HepG2 (cell line): ENCODE results near the gene JPH4. TPM values are rescaled to one million over a fixed set of nuclear protein-coding genes. Genes with fewer than 3 reads are reported as not detected.

ENCODE experiments used
- HCFC1 ChIP-seq: fragments of 150-350 bp; IDR thresholded peaks from 2 replicates; pipeline ENCODE4 v1.6.1; 2014; ENCODE audit warnings: low read depth, low read length
- HOXA3 ChIP-seq: sonication (generic); formaldehyde crosslinking; IDR thresholded peaks from 2 replicates; pipeline ENCODE4 v1.5.0; 2020; ENCODE audit warnings: missing genetic modification reagents
- IKZF4 ChIP-seq: sonication (generic); formaldehyde crosslinking; IDR thresholded peaks from 2 replicates; pipeline ENCODE4 v1.5.1; 2020; ENCODE audit warnings: borderline replicate concordance, mild to moderate bottlenecking, low read depth, missing genetic modification reagents; ENCODE audit errors: not compliant biosample characterization
- TOPORS ChIP-seq: sonication (generic); formaldehyde crosslinking; IDR thresholded peaks from 2 replicates; pipeline ENCODE4 v1.8.0; 2023; ENCODE audit warnings: mild to moderate bottlenecking, missing genetic modification reagents
- ZNF343 ChIP-seq: sonication (generic); formaldehyde crosslinking; IDR thresholded peaks from 2 replicates; pipeline ENCODE4 v1.4.0; 2020; ENCODE audit warnings: mild to moderate bottlenecking, missing genetic modification reagents
- ZNF616 ChIP-seq: sonication (generic); formaldehyde crosslinking; IDR thresholded peaks from 2 replicates; pipeline ENCODE4 v1.5.0; 2020; ENCODE audit warnings: low read depth, mild to moderate bottlenecking, missing genetic modification reagents
- ZNF839 ChIP-seq: sonication (generic); formaldehyde crosslinking; IDR thresholded peaks from 2 replicates; pipeline ENCODE4 v1.4.0; 2020; ENCODE audit warnings: missing genetic modification reagents, mild to moderate bottlenecking, borderline replicate concordance
- polyA plus RNA-seq, 8 experiments: library from polyadenylated mRNA; depleted of rRNA in 3 of 8; stranded (reverse) in 7 of 8; unstranded in 1 of 8; fragments of >200 nt; fragmentation: Illumina TruSeq in 4 of 8; extraction: Trizol in 4 of 8; gene quantifications; 2 replicates each; pipeline versions ENCODE4 v1.2.1 to v1.2.3, GENCODE V29; 2011 to 2016; ENCODE audit warnings: low read depth in 4 of 8, missing spikeins in 1 of 8, mixed read lengths in 1 of 8; ENCODE audit not compliant: insufficient read depth in 1 of 8
- total RNA-seq, 5 experiments: library from RNA; depleted of rRNA; stranded (reverse); fragments of >200 nt; fragmentation: Illumina TruSeq; extraction: Trizol; gene quantifications; 2 replicates each; pipeline ENCODE4 v1.2.3, GENCODE V29; 2016; ENCODE audit warnings: low read depth in 1 of 5
- TF ChIP-seq, protein P1 (sequence below), 2 experiments: sonication (generic) in 1 of 2; formaldehyde crosslinking in 1 of 2; IDR thresholded peaks; 2 replicates each; pipeline versions ENCODE4 v1.6.1 to v1.9.0; 2014 to 2022; ENCODE audit warnings: antibody characterized with exemption in 1 of 2, borderline replicate concordance in 1 of 2, inconsistent platforms in 1 of 2, low read depth in 1 of 2, missing genetic modification reagents in 1 of 2
- TF ChIP-seq, protein P2 (sequence below): sonication (generic); formaldehyde crosslinking; IDR thresholded peaks from 2 replicates; pipeline ENCODE4 v1.4.0; 2020; ENCODE audit warnings: mild to moderate bottlenecking, missing genetic modification reagents
- TF ChIP-seq, protein P3 (sequence below): IDR thresholded peaks from 2 replicates; pipeline ENCODE4 v1.6.1; 2016; ENCODE audit warnings: low read depth, control low read depth

JPH4 gene
- total and polyA plus RNA-seq, 2 of the 13 experiments (the other 11 are each of a cell fraction or from before 2014, with no cell fraction given), result 0.08 to 0.22 TPM

DNA sequence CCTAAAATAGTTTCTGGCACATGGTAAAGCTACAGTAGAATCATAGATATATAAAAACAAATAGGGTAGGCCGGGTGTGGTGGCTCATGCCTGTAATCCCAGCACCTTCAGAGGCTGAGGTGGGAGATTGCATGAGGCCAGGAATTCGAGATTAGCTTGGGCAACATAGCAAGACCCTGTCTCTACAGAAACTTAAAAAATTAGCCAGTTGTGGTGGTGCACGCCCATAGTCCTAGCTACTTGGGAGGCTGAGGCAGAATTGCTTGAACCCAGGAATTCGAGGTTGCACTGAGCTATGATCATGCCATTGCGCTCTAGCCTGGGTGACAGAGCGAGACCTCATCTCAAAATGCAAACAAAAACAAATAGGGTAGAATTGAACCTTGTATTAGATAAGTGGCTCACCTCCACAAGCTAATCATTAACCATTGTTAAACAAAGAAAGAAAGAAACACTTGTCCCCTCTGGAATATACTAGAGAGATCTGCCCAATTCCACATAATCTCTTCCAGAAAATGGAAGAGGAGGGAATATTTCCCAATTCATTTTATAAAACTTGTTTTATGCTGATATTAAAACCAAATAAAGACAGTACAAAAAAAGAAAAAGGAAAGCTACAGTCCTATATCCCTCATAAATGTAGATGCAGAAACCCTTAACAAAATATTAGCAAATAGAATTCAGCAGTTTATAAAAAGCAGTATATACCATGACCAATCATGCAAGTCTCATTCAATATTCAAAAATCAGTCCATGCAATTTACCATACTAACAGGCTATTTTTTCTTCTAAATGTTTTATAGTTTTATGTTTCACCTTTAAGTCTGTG, 34.9 kb upstream of the JPH4 start (continued):
- TF ChIP-seq, protein P1, sequence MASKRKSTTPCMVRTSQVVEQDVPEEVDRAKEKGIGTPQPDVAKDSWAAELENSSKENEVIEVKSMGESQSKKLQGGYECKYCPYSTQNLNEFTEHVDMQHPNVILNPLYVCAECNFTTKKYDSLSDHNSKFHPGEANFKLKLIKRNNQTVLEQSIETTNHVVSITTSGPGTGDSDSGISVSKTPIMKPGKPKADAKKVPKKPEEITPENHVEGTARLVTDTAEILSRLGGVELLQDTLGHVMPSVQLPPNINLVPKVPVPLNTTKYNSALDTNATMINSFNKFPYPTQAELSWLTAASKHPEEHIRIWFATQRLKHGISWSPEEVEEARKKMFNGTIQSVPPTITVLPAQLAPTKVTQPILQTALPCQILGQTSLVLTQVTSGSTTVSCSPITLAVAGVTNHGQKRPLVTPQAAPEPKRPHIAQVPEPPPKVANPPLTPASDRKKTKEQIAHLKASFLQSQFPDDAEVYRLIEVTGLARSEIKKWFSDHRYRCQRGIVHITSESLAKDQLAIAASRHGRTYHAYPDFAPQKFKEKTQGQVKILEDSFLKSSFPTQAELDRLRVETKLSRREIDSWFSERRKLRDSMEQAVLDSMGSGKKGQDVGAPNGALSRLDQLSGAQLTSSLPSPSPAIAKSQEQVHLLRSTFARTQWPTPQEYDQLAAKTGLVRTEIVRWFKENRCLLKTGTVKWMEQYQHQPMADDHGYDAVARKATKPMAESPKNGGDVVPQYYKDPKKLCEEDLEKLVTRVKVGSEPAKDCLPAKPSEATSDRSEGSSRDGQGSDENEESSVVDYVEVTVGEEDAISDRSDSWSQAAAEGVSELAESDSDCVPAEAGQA (IDR thresholded peaks at IDR 0.05; ENCODE audit: low read depth), result no peak
- TF ChIP-seq, protein P1 (CRISPR knock-in tag; IDR thresholded peaks at IDR 0.05; ENCODE audit: borderline replicate concordance), result no peak
- 0 out of 2 replicates have a peak, but pooled peaks have one; percentile 52 for TF ChIP-seq TOPORS (CRISPR knock-in tag)
- TF ChIP-seq IKZF4, result no peak
- TF ChIP-seq, protein P2, sequence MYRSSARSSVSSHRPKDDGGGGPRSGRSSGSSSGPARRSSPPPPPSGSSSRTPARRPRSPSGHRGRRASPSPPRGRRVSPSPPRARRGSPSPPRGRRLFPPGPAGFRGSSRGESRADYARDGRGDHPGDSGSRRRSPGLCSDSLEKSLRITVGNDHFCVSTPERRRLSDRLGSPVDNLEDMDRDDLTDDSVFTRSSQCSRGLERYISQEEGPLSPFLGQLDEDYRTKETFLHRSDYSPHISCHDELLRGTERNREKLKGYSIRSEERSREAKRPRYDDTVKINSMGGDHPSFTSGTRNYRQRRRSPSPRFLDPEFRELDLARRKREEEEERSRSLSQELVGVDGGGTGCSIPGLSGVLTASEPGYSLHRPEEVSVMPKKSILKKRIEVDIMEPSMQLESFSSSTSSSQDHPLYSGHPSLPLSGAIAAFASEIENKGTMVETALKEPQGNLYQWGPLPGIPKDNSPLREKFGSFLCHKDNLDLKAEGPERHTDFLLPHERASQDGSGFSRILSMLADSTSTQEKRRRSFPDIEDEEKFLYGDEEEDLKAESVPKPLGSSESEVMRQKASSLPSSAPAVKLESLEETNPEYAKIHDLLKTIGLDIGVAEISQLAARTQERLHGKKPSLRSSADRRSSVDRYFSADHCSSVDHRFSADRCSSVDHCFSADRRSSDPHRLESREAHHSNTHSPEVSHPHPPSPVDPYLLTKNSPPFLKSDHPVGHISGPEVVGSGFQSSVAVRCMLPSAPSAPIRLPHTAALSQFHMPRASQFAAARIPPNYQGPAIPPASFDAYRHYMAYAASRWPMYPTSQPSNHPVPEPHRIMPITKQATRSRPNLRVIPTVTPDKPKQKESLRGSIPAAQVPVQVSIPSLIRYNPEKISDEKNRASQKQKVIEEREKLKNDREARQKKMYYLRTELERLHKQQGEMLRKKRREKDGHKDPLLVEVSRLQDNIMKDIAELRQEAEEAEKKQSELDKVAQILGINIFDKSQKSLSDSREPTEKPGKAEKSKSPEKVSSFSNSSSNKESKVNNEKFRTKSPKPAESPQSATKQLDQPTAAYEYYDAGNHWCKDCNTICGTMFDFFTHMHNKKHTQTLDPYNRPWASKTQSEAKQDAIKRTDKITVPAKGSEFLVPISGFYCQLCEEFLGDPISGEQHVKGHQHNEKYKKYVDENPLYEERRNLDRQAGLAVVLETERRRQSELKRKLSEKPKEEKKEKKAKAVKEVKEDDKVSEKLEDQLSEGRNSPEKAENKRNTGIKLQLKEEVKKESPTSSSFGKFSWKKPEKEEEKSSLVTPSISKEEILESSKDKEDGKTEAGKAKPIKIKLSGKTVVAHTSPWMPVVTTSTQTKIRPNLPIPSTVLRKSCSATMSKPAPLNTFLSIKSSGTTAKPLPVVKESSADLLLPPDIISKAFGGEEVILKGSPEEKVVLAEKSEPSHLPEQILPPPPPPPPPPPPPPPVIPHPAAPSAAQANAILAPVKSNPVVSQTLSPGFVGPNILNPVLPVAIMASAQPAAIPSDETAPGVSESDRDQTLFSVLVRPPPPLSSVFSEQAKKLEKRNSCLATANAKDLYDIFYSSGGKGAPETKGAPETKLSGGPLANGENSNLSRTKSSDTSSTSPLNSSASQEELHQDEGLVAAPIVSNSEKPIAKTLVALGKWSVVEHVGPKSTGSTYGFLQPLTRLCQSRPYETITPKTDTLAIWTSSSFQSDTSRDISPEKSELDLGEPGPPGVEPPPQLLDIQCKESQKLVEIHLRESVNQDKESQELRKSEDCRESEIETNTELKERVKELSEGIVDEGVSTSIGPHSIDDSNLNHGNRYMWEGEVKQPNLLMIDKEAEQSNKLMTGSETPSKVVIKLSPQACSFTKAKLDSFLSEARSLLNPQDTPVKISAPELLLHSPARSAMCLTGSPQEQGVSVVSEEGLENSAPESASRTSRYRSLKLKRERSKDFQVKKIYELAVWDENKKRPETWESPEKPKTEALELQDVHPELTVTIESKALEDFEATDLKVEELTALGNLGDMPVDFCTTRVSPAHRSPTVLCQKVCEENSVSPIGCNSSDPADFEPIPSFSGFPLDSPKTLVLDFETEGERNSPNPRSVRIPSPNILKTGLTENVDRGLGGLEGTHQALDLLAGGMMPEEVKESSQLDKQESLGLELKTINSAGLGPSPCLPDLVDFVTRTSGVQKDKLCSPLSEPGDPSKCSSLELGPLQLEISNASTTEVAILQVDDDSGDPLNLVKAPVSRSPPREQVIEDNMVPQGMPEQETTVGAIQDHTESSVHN (CRISPR knock-in tag), result no peak
- TF ChIP-seq HCFC1, result no peak
- TF ChIP-seq ZNF343 (CRISPR knock-in tag), result 0 out of 2 replicates have a peak, but pooled peaks have one; percentile 26
- peak; percentile 80 for TF ChIP-seq HOXA3 (CRISPR knock-in tag)
- TF ChIP-seq ZNF616 (CRISPR knock-in tag), result no peak; the same call in 1 of the 2 replicates
- 0 out of 2 replicates have a peak, but pooled peaks have one; percentile 35 for TF ChIP-seq ZNF839 (CRISPR knock-in tag)
- TF ChIP-seq, protein P3, sequence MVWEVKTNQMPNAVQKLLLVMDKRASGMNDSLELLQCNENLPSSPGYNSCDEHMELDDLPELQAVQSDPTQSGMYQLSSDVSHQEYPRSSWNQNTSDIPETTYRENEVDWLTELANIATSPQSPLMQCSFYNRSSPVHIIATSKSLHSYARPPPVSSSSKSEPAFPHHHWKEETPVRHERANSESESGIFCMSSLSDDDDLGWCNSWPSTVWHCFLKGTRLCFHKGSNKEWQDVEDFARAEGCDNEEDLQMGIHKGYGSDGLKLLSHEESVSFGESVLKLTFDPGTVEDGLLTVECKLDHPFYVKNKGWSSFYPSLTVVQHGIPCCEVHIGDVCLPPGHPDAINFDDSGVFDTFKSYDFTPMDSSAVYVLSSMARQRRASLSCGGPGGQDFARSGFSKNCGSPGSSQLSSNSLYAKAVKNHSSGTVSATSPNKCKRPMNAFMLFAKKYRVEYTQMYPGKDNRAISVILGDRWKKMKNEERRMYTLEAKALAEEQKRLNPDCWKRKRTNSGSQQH, result peak; percentile 88; the same call in 1 of the 2 replicates
